Ishikawa (cell line): Measurements from ENCODE around the gene PBX1.
A peak's percentile ranks its signal among the peaks of the same experiment; 100 is the strongest.

Source experiments
- CEBPB ChIP-seq: IDR thresholded peaks from 2 replicates; pipeline ENCODE4 v1.6.1; 2012
- CREB1 ChIP-seq: IDR thresholded peaks from 2 replicates; pipeline ENCODE4 v1.6.1; 2012; ENCODE audit warnings: low read depth
- EGR1 ChIP-seq: IDR thresholded peaks from 2 replicates; pipeline ENCODE4 v1.6.1; 2012
- EP300 ChIP-seq: IDR thresholded peaks from 2 replicates; pipeline ENCODE4 v1.6.1; 2012; ENCODE audit warnings: borderline replicate concordance
- FOXM1 ChIP-seq: IDR thresholded peaks from 2 replicates; pipeline ENCODE4 v1.6.1; 2012; ENCODE audit warnings: low read depth, borderline replicate concordance
- MAX ChIP-seq: IDR thresholded peaks from 2 replicates; pipeline ENCODE4 v1.6.1; 2012
- NFIC ChIP-seq: IDR thresholded peaks from 2 replicates; pipeline ENCODE4 v1.6.1; 2012
- RAD21 ChIP-seq: IDR thresholded peaks from 2 replicates; pipeline ENCODE4 v1.6.1; 2012; ENCODE audit warnings: low read depth
- REST ChIP-seq: IDR thresholded peaks from 2 replicates; pipeline ENCODE4 v1.6.1; 2012; ENCODE audit warnings: low read depth, mild to moderate bottlenecking
- TAF1 ChIP-seq: IDR thresholded peaks from 2 replicates; pipeline ENCODE4 v1.6.1; 2012; ENCODE audit warnings: low read depth, mild to moderate bottlenecking
- TCF12 ChIP-seq: IDR thresholded peaks from 2 replicates; pipeline ENCODE4 v1.6.1; 2012; ENCODE audit warnings: low read depth
- TEAD4 ChIP-seq: IDR thresholded peaks from 2 replicates; pipeline ENCODE4 v1.6.1; 2012
- USF1 ChIP-seq: IDR thresholded peaks from 2 replicates; pipeline ENCODE4 v1.6.1; 2012
- YY1 ChIP-seq: IDR thresholded peaks from 2 replicates; pipeline ENCODE4 v1.6.1; 2012; ENCODE audit warnings: low read depth

The PBX1 gene

GRCh38 chr1:164671323-164671965, 112.5 kb downstream of the PBX1 start:
- TF ChIP-seq TAF1 (no peak), TEAD4 (no peak), CREB1 (no peak)

GRCh38 chr1:164671966-164672571, 113.1 kb downstream of the PBX1 start:
- TF ChIP-seq TEAD4 (no peak), RAD21 (no peak), TAF1 (no peak), MAX (no peak), TCF12 (no peak), REST (no peak), EGR1 (no peak), EP300 (no peak)

- TF ChIP-seq USF1 (no peak), NFIC (no peak), YY1 (no peak), FOXM1 (no peak), EGR1 (no peak), REST (no peak), CEBPB (no peak), TAF1 (no peak), TEAD4 (no peak), EP300 (no peak), TCF12 (no peak)
Measured at GRCh38 chr1:164672588-164672987, 113.6 kb downstream of the PBX1 start.

GRCh38 chr1:164673584-164674214, 114.7 kb downstream of the PBX1 start:
- no peak for TF ChIP-seq EGR1
- peak; percentile 39 for TF ChIP-seq RAD21

- TF ChIP-seq RAD21 (no peak), MAX (no peak), TEAD4 (no peak), YY1 (no peak), USF1 (no peak), CREB1 (no peak), TAF1 (no peak), CEBPB (no peak)
Measured at GRCh38 chr1:164675342-164675904, 116.4 kb downstream of the PBX1 start.

GRCh38 chr1:164678136-164678700, 119.2 kb downstream of the PBX1 start:
- TF ChIP-seq CEBPB (no peak), CREB1 (no peak), EP300 (no peak), RAD21 (no peak), FOXM1 (no peak), USF1 (no peak), YY1 (no peak), TAF1 (no peak), MAX (no peak), TEAD4 (no peak)
